Renal cortex interstitium (tissue), 11 donors: ENCODE data around the gene MCRIP1. TPM values are rescaled to one million over a fixed set of nuclear protein-coding genes. Genes with fewer than 3 reads are reported as not detected.

ENCODE experiments used
- DNase-seq, 11 donors: peaks; one replicate each; pipeline ENCODE4 v3.0.0-alpha.2; 2013; ENCODE audit warnings: low read depth in 9 of 11, low spot score in 4 of 11; ENCODE audit errors: extremely low read depth in 1 of 11
- polyA plus RNA-seq, 3 donors: library from polyadenylated mRNA; unstranded; fragments of 120-200 nt; gene quantifications; one replicate each; pipeline ENCODE4 v1.2.1, GENCODE V29; 2013; ENCODE audit not compliant: insufficient read length in 3 of 3

The MCRIP1 gene
- polyA plus RNA-seq, 3 donors = 61.8 to 109 (median 107) TPM

DNA sequence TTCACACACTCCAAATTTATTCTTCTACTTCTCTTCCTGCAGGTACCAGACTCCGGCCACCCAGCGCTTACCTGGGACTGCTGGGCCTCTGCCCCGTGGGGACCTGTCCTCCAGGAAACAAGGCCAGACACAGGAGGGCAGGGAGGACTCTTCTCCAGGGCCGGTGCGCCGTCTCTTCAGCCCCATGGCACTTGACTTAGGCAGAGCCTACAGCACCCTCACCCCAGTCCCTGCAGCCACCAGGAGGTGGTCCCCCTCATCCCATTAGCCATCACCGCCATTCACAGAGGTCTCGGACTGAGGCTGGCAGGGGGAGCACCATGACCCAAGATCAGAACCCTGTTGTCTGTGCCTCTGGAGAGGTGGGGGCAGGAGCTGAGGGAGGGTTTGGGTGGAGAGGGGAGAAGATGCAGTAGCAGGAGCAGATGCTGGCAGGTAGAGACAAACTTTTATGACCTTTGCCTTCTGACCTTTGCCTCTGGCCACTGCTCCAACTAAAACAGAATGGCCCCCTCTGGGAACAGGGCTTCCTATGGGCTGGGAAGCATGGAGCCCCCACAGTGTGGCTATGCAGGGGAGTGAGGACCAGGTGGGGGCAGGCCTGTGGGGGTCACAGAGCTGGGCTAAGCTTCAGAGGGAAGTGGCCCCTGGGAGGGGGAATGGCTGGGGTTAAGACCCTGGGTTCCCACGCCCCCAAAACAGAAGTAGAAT lies 30.9 kb downstream of the MCRIP1 start:
- no peak for DNase-seq

- no peak for DNase-seq
These were observed 31.8 kb downstream of the MCRIP1 start for GRCh38 chr17:81801327-81801726.

- no peak for DNase-seq
These were observed 38.6 kb downstream of the MCRIP1 start for GRCh38 chr17:81794509-81794908.

DNA sequence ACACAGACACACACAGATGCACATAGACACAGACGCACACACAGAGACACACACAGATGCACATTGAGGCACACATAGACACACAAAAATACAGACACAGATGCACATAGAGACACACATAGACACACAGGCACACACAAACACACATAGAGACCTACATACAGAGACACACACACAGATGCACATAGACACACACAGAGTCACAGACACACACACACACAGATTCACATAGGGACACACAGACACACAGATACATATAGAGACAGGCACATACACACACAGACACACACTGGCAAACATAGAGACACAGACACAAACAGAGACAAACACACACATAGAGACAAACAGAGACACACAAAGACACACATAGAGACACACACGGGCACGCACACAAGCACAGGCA lies 39.0 kb downstream of the MCRIP1 start:
- DNase-seq = no peak

- DNase-seq = no peak
These were observed 40.1 kb downstream of the MCRIP1 start for GRCh38 chr17:81792675-81793615.

Other genes starting within 250 kb of the MCRIP1 start
- gene NPLOC4, start 196.2 kb downstream of the MCRIP1 start, polyA plus RNA-seq = 10 to 100 TPM; 53.8 to 73.2 (median 54.3) TPM
- gene TSPAN10, start 196.1 kb downstream of the MCRIP1 start, polyA plus RNA-seq = 1 to 10 TPM; 1.5 to 6.6 (median 3.9) TPM
- 10 to 100 TPM; 10.0 to 12.1 (median 10.2) TPM for gene PDE6G, start 176.7 kb downstream of the MCRIP1 start, polyA plus RNA-seq
- gene OXLD1, start 166.7 kb downstream of the MCRIP1 start, polyA plus RNA-seq = 10 to 100 TPM; 12.5 to 22.3 (median 17.8) TPM
- gene CCDC137, start 166.6 kb downstream of the MCRIP1 start, polyA plus RNA-seq = 10 to 100 TPM; 10.8 to 17.7 (median 14.8) TPM
- gene ARL16, start 149.5 kb downstream of the MCRIP1 start, polyA plus RNA-seq = 10 to 100 TPM; 46.4 to 53.3 (median 50.0) TPM
- 100 to 1,000 TPM in 2 of 3 donors, 10 to 100 TPM in 1; 87.7 to 111 (median 107) TPM for gene HGS, start 149.3 kb downstream of the MCRIP1 start, polyA plus RNA-seq
- 10 to 100 TPM; 40.1 to 60.5 (median 45.7) TPM for gene MRPL12, start 129.9 kb downstream of the MCRIP1 start, polyA plus RNA-seq
- gene SLC25A10, start 121.0 kb downstream of the MCRIP1 start, polyA plus RNA-seq = 10 to 100 TPM; 11.5 to 19.3 (median 18.9) TPM
- 10 to 100 TPM in 2 of 3 donors, 1 to 10 TPM in 1; 7.1 to 17.7 (median 12.5) TPM for gene GCGR, start 29.1 kb downstream of the MCRIP1 start, polyA plus RNA-seq
- under 1 TPM; 0.12 to 0.45 (median 0.17) TPM for gene PPP1R27, start 1.8 kb upstream of the MCRIP1 start, polyA plus RNA-seq
- gene P4HB, start 27.2 kb upstream of the MCRIP1 start, polyA plus RNA-seq = 100 to 1,000 TPM; 401 to 475 (median 404) TPM
- gene ARHGDIA, start 38.0 kb upstream of the MCRIP1 start, polyA plus RNA-seq = 100 to 1,000 TPM; 145 to 242 (median 217) TPM
- 10 to 100 TPM; 66.5 to 99.3 (median 76.1) TPM for gene ALYREF, start 58.3 kb upstream of the MCRIP1 start, polyA plus RNA-seq
- 100 to 1,000 TPM in 1 of 3 donors, 10 to 100 TPM in 2; 63.8 to 110 (median 93.7) TPM for gene ANAPC11, start 58.4 kb upstream of the MCRIP1 start, polyA plus RNA-seq
- gene NPB, start 68.9 kb upstream of the MCRIP1 start, polyA plus RNA-seq = 1 to 10 TPM in 1 of 3 donors, under 1 TPM in 2; 0.93 to 1.4 (median 0.97) TPM
- gene PCYT2, start 78.1 kb upstream of the MCRIP1 start, polyA plus RNA-seq = 10 to 100 TPM; 40.1 to 48.5 (median 45.5) TPM
- gene SIRT7, start 84.9 kb upstream of the MCRIP1 start, polyA plus RNA-seq = 10 to 100 TPM; 11.0 to 21.1 (median 14.1) TPM
- 10 to 100 TPM; 12.4 to 14.8 (median 13.8) TPM for gene MAFG, start 94.4 kb upstream of the MCRIP1 start, polyA plus RNA-seq
- 10 to 100 TPM; 22.6 to 39.4 (median 26.8) TPM for gene PYCR1, start 104.0 kb upstream of the MCRIP1 start, polyA plus RNA-seq
- under 1 TPM; 0.10 to 0.30 (median 0.14) TPM for gene MYADML2, start 113.9 kb upstream of the MCRIP1 start, polyA plus RNA-seq
- 1 to 10 TPM; 1.9 to 3.5 (median 3.3) TPM for gene NOTUM, start 127.9 kb upstream of the MCRIP1 start, polyA plus RNA-seq
- gene ASPSCR1, start 144.3 kb upstream of the MCRIP1 start, polyA plus RNA-seq = 10 to 100 TPM; 20.1 to 39.0 (median 35.2) TPM
- 10 to 100 TPM; 28.8 to 47.2 (median 40.8) TPM for gene CENPX, start 189.6 kb upstream of the MCRIP1 start, polyA plus RNA-seq
- 10 to 100 TPM; 10.8 to 17.5 (median 15.7) TPM for gene LRRC45, start 190.0 kb upstream of the MCRIP1 start, polyA plus RNA-seq
- gene RAC3, start 198.4 kb upstream of the MCRIP1 start, polyA plus RNA-seq = 10 to 100 TPM in 2 of 3 donors, 1 to 10 TPM in 1; 8.3 to 16.2 (median 11.7) TPM
- gene DCXR, start 204.4 kb upstream of the MCRIP1 start, polyA plus RNA-seq = 100 to 1,000 TPM in 1 of 3 donors, 10 to 100 TPM in 2; 78.9 to 120 (median 88.7) TPM
- gene RFNG, start 218.5 kb upstream of the MCRIP1 start, polyA plus RNA-seq = 10 to 100 TPM; 28.5 to 57.8 (median 47.2) TPM
- 100 to 1,000 TPM in 2 of 3 donors, 10 to 100 TPM in 1; 98.3 to 138 (median 132) TPM for gene GPS1, start 218.6 kb upstream of the MCRIP1 start, polyA plus RNA-seq
- 10 to 100 TPM; 66.2 to 92.0 (median 90.5) TPM for gene DUS1L, start 232.5 kb upstream of the MCRIP1 start, polyA plus RNA-seq